ENCODE results near the gene SMIM10. TPM values are rescaled to one million over a fixed set of nuclear protein-coding genes. Genes with fewer than 3 reads are reported as not detected.
"Not testable (repeated sequence)": the region's sequence is repeated elsewhere in the genome, so short reads cannot be mapped to it uniquely, and the experiment has no call there.

SMIM10 gene
- total RNA-seq, 1 experiment from 2014 or later = not detected

DNA sequence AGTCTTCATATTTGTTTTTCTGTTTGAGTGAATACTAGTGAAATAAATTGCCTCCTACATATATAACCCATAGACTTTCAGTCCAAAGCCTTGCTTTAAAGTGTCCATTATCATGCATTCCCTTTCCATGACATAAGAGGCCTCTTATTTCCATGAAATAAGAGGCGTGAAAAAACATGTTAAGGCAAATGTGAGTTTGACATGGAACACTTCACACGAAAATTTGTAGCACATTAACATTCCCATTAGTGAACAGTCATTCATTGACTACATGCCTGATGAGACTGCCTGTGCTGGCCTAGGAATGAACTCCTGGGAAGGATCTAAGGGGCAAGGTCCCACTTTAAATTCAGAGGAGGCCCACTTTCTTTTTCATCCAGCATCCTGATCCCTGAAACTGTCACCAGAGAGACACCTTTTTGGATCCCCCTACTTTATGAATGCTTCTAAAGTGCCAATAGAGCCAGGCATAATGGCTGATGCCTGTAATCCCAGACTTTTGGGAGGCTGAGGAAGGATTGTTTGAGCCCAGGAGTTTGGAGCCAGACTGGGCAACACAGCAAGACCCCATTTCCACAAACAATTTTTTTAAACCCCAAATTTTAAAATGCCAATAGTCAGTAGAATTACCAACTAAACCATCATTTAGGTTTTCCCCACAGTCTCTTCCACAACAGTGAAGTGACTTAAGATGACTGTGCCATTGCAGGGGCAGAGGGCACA lies 24.9 kb downstream of the SMIM10 start:
- ChIA-PET POLR2A (ENCODE audit: low non-redundant PET) (no interaction called here), CTCF (no interaction called here)
- H3K27ac ChIP-seq (ENCODE audit: low read depth, low read length, poor library complexity, severe bottlenecking) = no peak overlapping the region
- H3K27me3 ChIP-seq (replicated peaks; ENCODE audit: insufficient read depth, low read depth, low read length, poor library complexity) = no peaks in the 10 kb centered on the region
- intact Hi-C loops (cut with micrococcal nuclease; ENCODE audit: unreplicated experiment) = no loop called here
- no peak for DNase-seq (ENCODE audit: low spot score)
- TF ChIP-seq, protein P1, sequence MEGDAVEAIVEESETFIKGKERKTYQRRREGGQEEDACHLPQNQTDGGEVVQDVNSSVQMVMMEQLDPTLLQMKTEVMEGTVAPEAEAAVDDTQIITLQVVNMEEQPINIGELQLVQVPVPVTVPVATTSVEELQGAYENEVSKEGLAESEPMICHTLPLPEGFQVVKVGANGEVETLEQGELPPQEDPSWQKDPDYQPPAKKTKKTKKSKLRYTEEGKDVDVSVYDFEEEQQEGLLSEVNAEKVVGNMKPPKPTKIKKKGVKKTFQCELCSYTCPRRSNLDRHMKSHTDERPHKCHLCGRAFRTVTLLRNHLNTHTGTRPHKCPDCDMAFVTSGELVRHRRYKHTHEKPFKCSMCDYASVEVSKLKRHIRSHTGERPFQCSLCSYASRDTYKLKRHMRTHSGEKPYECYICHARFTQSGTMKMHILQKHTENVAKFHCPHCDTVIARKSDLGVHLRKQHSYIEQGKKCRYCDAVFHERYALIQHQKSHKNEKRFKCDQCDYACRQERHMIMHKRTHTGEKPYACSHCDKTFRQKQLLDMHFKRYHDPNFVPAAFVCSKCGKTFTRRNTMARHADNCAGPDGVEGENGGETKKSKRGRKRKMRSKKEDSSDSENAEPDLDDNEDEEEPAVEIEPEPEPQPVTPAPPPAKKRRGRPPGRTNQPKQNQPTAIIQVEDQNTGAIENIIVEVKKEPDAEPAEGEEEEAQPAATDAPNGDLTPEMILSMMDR (conservative IDR thresholded peaks at IDR 0.05; ENCODE audit: low read depth, low read length) = no peak
- TF ChIP-seq EZH2 (IDR thresholded peaks at IDR 0.05; ENCODE audit: borderline replicate concordance, low read depth, low read length, poor library complexity, severe bottlenecking) = no peak
- no peaks in the 10 kb centered on the region for H3K9me3 ChIP-seq (ENCODE audit: low read depth, low read length, poor library complexity, severe bottlenecking)
- H3K36me3 ChIP-seq (ENCODE audit: insufficient read depth, low read length, poor library complexity, severe bottlenecking) = no peaks in the 10 kb centered on the region
- H3K4me1 ChIP-seq (ENCODE audit: insufficient read depth, low read length, poor library complexity, severe bottlenecking) = no peaks in the 10 kb centered on the region
- no peak overlapping the region for H3K4me3 ChIP-seq (ENCODE audit: low read depth, low read length, poor library complexity, severe bottlenecking)
- BruUV-seq (replicated peaks) = no TSS peak

DNA sequence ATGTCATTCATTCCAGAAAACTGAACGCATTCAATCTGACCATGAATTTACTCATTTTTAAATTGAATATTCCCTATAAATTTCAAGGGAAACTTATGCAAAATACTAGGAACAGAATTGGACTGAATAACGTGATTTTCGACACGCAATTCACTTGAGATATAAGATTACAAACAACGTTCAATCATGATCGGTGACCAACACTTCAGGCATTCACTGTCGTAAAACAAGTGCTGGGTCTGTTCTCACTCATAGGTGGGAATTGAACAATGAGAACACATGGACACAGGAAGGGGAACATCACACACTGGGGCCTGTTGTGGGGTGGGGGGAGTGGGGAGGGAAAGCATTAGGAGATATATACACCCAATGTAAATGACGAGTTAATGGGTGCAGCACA lies 29.1 kb downstream of the SMIM10 start:
- H3K9me3 ChIP-seq (ENCODE audit: low read depth, low read length, poor library complexity, severe bottlenecking); H3K36me3 ChIP-seq (ENCODE audit: insufficient read depth, low read length, poor library complexity, severe bottlenecking); H3K4me3 ChIP-seq (ENCODE audit: low read depth, low read length, poor library complexity, severe bottlenecking); CTCF ChIA-PET; BruUV-seq (replicated peaks); H3K4me1 ChIP-seq (ENCODE audit: insufficient read depth, low read length, poor library complexity, severe bottlenecking); POLR2A ChIA-PET (ENCODE audit: low non-redundant PET); H3K27me3 ChIP-seq (replicated peaks; ENCODE audit: insufficient read depth, low read depth, low read length, poor library complexity); DNase-seq (ENCODE audit: low spot score); H3K27ac ChIP-seq (ENCODE audit: low read depth, low read length, poor library complexity, severe bottlenecking); intact Hi-C loops (cut with micrococcal nuclease; ENCODE audit: unreplicated experiment): not testable (repeated sequence)

DNA sequence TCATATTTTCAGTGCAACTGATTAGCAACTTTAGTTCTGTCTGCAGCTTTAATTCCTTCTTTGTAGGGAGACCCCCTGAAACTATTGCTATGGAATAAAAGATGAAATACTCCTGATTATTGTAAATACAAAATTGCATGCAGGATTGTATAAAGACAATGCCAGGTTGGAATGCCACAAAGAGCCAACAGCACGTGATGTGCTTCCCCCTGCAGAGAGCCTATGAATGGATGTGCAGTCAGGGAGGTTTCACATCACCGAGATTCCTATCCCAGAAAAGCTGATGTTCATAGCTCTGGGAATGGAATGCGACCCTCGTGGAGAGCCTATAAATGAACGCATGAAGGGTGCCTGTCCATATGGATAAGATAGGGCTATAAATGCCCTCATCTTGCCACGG lies 33.0 kb downstream of the SMIM10 start:
- H3K27ac ChIP-seq (ENCODE audit: low read depth, low read length, poor library complexity, severe bottlenecking); BruUV-seq (replicated peaks); H3K4me3 ChIP-seq (ENCODE audit: low read depth, low read length, poor library complexity, severe bottlenecking): not testable (repeated sequence)

DNA sequence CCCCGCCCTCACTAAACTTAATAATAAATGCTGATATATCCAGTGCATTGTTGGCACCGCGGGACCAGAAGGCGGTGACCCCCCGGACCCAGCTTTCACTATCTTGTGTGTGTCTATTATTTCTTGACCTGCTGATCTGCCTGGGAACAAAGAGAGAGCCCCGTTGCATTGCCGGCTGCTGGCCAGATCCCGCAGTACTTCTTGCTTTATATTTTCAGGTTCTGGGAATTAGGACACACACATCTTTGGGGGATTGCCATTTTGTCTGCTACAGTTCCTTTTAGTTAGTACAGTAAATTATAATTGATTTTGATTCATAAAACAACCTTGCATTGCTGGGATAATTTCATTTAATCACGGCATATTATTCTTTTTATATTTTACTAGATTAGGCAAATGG lies 33.7 kb downstream of the SMIM10 start:
- intact Hi-C loops (cut with micrococcal nuclease; ENCODE audit: unreplicated experiment) = no loop called here
- H3K4me1 ChIP-seq (ENCODE audit: insufficient read depth, low read length, poor library complexity, severe bottlenecking) = no peaks in the 10 kb centered on the region
- ChIA-PET CTCF (no interaction called here), POLR2A (ENCODE audit: low non-redundant PET) (no interaction called here)
- H3K36me3 ChIP-seq (ENCODE audit: insufficient read depth, low read length, poor library complexity, severe bottlenecking) = no peaks in the 10 kb centered on the region
- no peak for DNase-seq (ENCODE audit: low spot score)
- no peak overlapping the region for H3K4me3 ChIP-seq (ENCODE audit: low read depth, low read length, poor library complexity, severe bottlenecking)
- no peak overlapping the region for H3K27ac ChIP-seq (ENCODE audit: low read depth, low read length, poor library complexity, severe bottlenecking)
- no peaks in the 10 kb centered on the region for H3K9me3 ChIP-seq (ENCODE audit: low read depth, low read length, poor library complexity, severe bottlenecking)
- no TSS peak for BruUV-seq (replicated peaks)
- TF ChIP-seq, protein P1 (conservative IDR thresholded peaks at IDR 0.05; ENCODE audit: low read depth, low read length) = no peak
- TF ChIP-seq EZH2 (IDR thresholded peaks at IDR 0.05; ENCODE audit: borderline replicate concordance, low read depth, low read length, poor library complexity, severe bottlenecking) = no peak
- no peaks in the 10 kb centered on the region for H3K27me3 ChIP-seq (replicated peaks; ENCODE audit: insufficient read depth, low read depth, low read length, poor library complexity)

More for the DNA sequence above, 33.0 kb downstream of the SMIM10 start:
- H3K9me3 ChIP-seq (ENCODE audit: low read depth, low read length, poor library complexity, severe bottlenecking); H3K4me1 ChIP-seq (ENCODE audit: insufficient read depth, low read length, poor library complexity, severe bottlenecking); H3K36me3 ChIP-seq (ENCODE audit: insufficient read depth, low read length, poor library complexity, severe bottlenecking); H3K27me3 ChIP-seq (replicated peaks; ENCODE audit: insufficient read depth, low read depth, low read length, poor library complexity); CTCF ChIA-PET; intact Hi-C loops (cut with micrococcal nuclease; ENCODE audit: unreplicated experiment); POLR2A ChIA-PET (ENCODE audit: low non-redundant PET); DNase-seq (ENCODE audit: low spot score): not testable (repeated sequence)

DNA sequence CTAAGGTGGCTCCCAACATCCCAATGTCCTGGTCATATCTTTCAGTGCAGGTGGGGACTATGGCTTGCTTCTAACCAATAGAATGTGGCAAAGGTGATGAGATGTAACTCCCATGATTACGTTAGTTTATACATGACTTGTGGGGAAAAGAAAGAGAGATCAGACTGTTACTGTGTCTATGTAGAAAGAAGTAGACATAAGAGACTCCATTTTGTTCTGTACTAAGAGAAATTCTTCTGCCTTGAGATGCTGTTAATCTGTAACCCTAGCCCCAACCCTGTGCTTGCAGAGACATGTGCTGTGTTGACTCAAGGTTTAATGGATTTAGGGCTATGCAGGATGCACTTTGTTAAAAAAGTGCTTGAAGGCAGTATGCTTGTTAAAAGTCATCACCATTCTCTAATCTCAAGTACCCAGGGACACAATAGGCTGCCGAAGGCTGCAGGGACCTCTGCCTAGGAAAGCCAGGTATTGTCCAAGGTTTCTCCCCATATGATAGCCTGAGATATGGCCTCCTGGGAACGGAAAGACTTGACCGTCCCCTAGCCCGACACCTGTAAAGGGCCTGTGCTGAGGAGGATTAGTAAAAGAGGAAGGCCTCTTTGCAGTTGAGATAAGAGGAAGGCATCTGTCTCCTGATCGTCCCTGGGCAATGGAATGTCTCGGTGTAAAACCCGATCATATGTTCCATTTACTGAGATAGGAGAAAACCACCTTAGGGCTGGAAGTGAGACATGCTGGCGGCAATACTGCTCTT lies 39.6 kb downstream of the SMIM10 start:
- CTCF ChIA-PET; POLR2A ChIA-PET (ENCODE audit: low non-redundant PET); BruUV-seq (replicated peaks); H3K27ac ChIP-seq (ENCODE audit: low read depth, low read length, poor library complexity, severe bottlenecking); H3K9me3 ChIP-seq (ENCODE audit: low read depth, low read length, poor library complexity, severe bottlenecking); H3K36me3 ChIP-seq (ENCODE audit: insufficient read depth, low read length, poor library complexity, severe bottlenecking); H3K27me3 ChIP-seq (replicated peaks; ENCODE audit: insufficient read depth, low read depth, low read length, poor library complexity); intact Hi-C loops (cut with micrococcal nuclease; ENCODE audit: unreplicated experiment); DNase-seq (ENCODE audit: low spot score); H3K4me3 ChIP-seq (ENCODE audit: low read depth, low read length, poor library complexity, severe bottlenecking); H3K4me1 ChIP-seq (ENCODE audit: insufficient read depth, low read length, poor library complexity, severe bottlenecking): not testable (repeated sequence)

All from A673 (cell line).